Activated naive CD8-positive, alpha-beta T cell treated with anti-CD3 and anti-CD28 coated beads for 36 hours (primary cell): Measurements from ENCODE around the gene RCAN2. TPM values are rescaled to one million over a fixed set of nuclear protein-coding genes. Genes with fewer than 3 reads are reported as not detected.

Source experiments
- DNase-seq: peaks from one replicate; pipeline ENCODE4 v3.0.0; 2021
- H3K27ac Mint-ChIP-seq: one replicate; pipeline ENCODE4 v1.8.0; 2022; ENCODE audit warnings: mild to moderate bottlenecking, moderate library complexity, mixed read lengths
- H3K27me3 Mint-ChIP-seq: one replicate; pipeline ENCODE4 v1.8.0; 2022; ENCODE audit warnings: mild to moderate bottlenecking, mixed read lengths
- H3K36me3 Mint-ChIP-seq: one replicate; pipeline ENCODE4 v1.8.0; 2021; ENCODE audit warnings: mild to moderate bottlenecking, mixed read lengths
- H3K4me1 Mint-ChIP-seq: one replicate; pipeline ENCODE4 v1.8.0; 2021; ENCODE audit warnings: mixed read lengths
- H3K4me3 Mint-ChIP-seq: one replicate; pipeline ENCODE4 v1.8.0; 2022; ENCODE audit warnings: mild to moderate bottlenecking, moderate library complexity, mixed read lengths
- H3K9me3 Mint-ChIP-seq: one replicate; pipeline ENCODE4 v1.8.0; 2022; ENCODE audit warnings: mixed read lengths
- total RNA-seq, 2 experiments: library from RNA; stranded (reverse); gene quantifications; one replicate each; pipeline ENCODE4 v1.2.3, GENCODE V29; 2021

The RCAN2 gene
- total RNA-seq, 2 experiments from 2014 or later = not detected

DNA sequence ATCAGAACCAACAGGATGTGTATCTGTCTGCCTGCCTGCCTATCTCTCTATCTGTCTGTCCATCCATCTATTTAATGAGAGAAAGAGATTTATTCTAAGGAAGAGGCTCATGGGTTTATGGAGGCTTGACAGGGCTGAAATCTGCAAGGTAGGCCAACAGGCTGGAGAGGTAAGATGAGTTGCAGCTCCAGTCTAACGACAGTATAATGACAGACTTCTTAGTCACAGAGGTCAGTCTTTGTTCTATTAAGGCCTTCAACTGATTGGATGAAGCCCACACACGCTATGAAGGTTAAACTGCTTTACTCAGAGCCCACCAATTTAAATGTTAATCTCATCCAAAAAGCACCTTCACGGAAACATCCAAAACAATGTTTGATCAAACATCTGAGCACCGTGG is 220.1 kb downstream of the RCAN2 start:
- no peaks in the 10 kb centered on the region for H3K36me3 Mint-ChIP-seq
- no peak for DNase-seq
- H3K4me3 Mint-ChIP-seq = no peak overlapping the region
- no peak overlapping the region for H3K27ac Mint-ChIP-seq
- H3K9me3 Mint-ChIP-seq = no peaks in the 10 kb centered on the region
- no peaks in the 10 kb centered on the region for H3K4me1 Mint-ChIP-seq
- H3K27me3 Mint-ChIP-seq = peaks cover 9% of the 10 kb centered on the region

DNA sequence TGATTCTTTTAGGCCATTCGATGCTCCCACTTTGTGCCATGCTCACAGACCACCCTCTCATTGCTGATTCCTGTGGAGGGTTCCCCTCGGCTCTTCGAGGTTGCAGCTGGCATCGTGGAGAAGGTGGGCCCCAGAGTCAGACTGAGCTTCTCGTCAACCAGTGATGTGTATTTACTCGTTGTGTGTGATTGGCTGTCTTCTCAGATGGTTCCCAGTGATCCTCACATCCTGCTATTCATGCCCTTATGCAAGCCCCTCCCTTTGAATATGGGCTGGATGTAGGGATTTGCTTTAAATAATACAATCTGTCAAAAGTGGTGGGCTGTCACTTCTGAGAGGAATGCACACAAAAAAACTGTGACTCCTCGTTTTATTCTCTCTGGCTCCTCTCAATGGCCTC is 220.9 kb downstream of the RCAN2 start:
- no peaks in the 10 kb centered on the region for H3K9me3 Mint-ChIP-seq

DNA sequence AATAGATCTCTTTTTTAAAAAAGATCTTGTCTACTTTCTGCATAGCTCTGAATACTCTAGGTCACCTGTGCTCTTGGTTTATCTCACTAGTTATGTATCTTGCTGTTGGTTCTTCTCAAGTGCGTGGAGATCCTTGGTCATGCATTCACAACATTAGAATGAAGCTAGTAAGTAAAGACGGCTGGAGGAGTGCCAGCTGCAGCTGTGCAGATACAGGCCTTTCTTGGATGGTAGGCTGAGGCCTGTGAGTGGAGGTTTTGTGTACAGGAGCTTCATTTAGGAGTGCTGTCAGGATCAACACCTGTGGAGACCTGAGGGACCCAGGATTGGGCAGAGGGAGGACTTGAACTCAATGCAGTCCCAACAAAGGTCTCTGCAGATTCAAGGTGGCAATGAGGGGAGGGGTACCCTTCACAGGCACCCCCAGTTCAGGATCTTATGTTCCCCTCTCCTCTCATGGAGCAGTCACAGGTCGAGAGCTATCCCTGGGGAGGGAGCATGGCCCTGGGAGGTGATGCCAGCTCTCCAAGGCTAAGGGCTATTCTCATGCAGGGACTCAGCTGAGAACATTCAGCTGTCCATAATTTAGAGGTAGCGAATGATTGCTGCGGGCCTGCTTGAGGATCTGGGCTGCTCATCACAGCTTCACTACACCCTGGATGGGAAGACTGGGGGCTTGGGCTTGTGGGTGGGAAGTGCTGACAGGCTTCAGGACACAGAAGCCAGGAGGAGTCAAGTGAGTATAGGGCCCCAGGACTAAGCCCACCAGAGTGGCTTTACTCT is 221.6 kb downstream of the RCAN2 start:
- Mint-ChIP-seq H3K27me3 (peaks cover 6% of the 10 kb centered on the region), H3K4me3 (no peak overlapping the region), H3K4me1 (no peaks in the 10 kb centered on the region), H3K27ac (no peak overlapping the region), H3K9me3 (no peaks in the 10 kb centered on the region), H3K36me3 (no peaks in the 10 kb centered on the region)
- DNase-seq = no peak

More for the DNA sequence above, 220.9 kb downstream of the RCAN2 start:
- Mint-ChIP-seq H3K36me3 (no peaks in the 10 kb centered on the region), H3K4me3 (no peak overlapping the region), H3K27ac (no peak overlapping the region), H3K4me1 (no peaks in the 10 kb centered on the region), H3K27me3 (peaks cover 8% of the 10 kb centered on the region)
- DNase-seq = no peak

DNA sequence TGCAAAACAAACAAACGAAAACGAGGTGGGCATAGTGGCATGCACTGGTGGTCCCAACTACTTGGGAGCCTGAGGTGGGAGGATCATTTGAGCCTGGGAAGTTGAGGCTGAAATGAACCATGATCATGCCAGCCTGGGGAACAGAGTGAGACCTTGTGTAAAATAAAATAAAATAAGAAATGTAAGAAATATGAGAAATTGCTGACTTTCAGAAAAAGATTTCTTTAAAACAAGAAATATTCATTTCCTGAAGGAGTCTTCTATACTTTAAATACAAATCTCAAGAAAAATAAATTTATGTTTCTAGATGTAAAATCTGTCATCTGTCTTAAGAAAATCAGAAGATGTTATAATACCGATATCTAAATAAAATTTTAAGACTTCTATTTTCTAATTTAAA is 223.7 kb downstream of the RCAN2 start:
- H3K36me3 Mint-ChIP-seq = no peaks in the 10 kb centered on the region
- H3K4me1 Mint-ChIP-seq = no peaks in the 10 kb centered on the region
- no peak overlapping the region for H3K4me3 Mint-ChIP-seq
- no peak for DNase-seq
- no peak overlapping the region for H3K27ac Mint-ChIP-seq
- H3K27me3 Mint-ChIP-seq = no peaks in the 10 kb centered on the region
- H3K9me3 Mint-ChIP-seq = no peaks in the 10 kb centered on the region

DNA sequence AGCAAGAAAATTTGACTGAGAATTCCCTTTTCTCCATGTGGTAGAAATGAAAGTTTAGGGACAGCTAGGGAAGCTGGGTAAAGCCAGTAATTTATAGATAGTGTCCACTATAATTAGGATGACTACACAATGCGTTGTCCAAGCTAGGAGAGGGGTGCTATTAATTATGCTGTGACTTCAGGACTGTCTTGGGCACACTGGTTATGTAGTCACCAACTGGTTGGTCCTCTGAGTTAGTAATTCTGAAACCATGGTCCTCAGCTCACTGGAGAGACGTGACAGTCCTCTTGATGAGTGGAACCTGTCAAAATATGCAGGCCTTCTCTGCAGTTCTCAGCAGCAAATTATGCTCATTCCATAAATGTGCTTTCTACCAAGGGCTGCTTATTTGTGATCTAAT is 225.9 kb downstream of the RCAN2 start:
- no peak overlapping the region for H3K4me3 Mint-ChIP-seq
- H3K4me1 Mint-ChIP-seq = no peaks in the 10 kb centered on the region
- no peak overlapping the region for H3K27ac Mint-ChIP-seq
- H3K36me3 Mint-ChIP-seq = no peaks in the 10 kb centered on the region
- H3K9me3 Mint-ChIP-seq = no peaks in the 10 kb centered on the region
- no peak for DNase-seq
- no peaks in the 10 kb centered on the region for H3K27me3 Mint-ChIP-seq

DNA sequence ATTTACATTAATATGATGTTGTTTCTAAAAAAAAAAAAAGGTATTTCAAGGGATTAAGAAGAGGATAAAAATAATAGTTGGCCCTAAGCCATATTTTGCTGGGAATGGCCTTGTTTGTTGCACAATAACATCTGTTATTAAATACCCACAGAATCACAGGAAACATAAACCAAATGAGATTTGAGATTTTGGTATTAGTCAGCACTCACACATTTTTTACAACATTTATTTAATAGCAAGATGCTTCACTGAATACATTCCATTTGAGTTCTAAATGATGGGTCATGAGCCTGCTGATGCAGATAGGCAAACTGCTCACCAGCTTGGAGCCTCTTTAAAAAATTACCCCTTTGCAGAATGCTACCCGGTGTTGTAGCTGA is 227.6 kb downstream of the RCAN2 start:
- H3K27me3 Mint-ChIP-seq = no peaks in the 10 kb centered on the region
- H3K36me3 Mint-ChIP-seq = no peaks in the 10 kb centered on the region
- no peaks in the 10 kb centered on the region for H3K4me1 Mint-ChIP-seq
- no peak overlapping the region for H3K4me3 Mint-ChIP-seq
- no peaks in the 10 kb centered on the region for H3K9me3 Mint-ChIP-seq
- no peak overlapping the region for H3K27ac Mint-ChIP-seq
- DNase-seq = no peak

DNA sequence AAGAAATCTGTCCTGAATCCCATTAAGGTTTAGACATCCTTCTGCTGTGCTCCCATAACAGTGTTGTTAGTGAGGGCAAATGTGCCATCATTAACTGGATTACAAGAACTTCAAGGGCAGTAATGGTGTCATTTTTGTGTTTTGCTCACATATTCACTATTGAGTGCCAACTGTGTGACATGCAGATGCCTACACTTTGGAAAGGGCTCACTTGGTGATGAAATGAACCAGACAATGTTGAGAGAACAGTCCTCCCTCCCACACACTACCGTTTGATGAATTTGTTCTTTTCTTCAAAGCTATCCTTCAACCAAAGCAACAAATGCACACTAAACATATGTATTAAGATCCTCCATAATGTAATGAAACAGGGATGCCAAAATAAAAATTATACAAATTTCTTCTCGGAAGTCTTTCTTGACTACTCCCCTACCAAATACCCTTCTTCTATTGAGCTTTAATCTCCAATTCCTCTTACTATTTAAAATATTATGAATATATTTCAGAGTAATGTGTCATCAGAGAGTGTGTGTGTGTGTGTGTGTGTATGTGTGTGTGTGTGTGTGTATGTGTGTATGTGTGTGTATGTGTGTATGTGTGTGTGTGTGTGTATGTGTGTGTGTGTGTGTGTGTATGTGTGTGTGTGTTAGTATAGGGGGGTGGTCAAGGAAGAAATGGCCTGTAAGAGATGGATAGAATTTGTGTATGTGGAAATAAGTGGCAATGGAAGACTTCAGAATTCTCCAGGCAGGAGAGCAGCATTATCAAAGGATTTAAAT is 228.1 kb downstream of the RCAN2 start:
- Mint-ChIP-seq H3K4me3 (no peak overlapping the region), H3K36me3 (no peaks in the 10 kb centered on the region), H3K27ac (no peak overlapping the region), H3K4me1 (no peaks in the 10 kb centered on the region), H3K27me3 (no peaks in the 10 kb centered on the region), H3K9me3 (no peaks in the 10 kb centered on the region)
- no peak for DNase-seq

DNA sequence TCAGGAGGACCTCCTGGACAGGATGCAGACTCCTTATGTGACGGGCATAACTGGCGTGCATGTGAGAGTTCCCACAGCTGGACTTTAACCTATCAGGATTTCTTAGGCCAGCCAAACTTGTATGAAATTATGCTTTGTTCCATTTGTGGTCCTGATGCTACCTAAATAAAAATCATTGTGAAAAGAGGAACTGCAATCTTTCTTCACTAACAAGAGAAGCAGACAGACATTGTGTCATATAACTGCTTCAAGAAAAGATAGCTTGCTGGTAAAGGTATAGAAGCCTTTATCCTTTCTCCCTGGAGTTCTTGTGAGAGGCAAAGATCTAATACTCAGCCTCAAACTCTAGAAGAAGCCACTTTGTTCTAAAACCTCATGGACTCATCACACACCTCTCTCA is 233.0 kb downstream of the RCAN2 start:
- H3K4me3 Mint-ChIP-seq = no peak overlapping the region
- H3K36me3 Mint-ChIP-seq = no peaks in the 10 kb centered on the region
- no peaks in the 10 kb centered on the region for H3K27me3 Mint-ChIP-seq
- DNase-seq = no peak
- no peaks in the 10 kb centered on the region for H3K4me1 Mint-ChIP-seq
- no peaks in the 10 kb centered on the region for H3K9me3 Mint-ChIP-seq
- H3K27ac Mint-ChIP-seq = no peak overlapping the region

DNA sequence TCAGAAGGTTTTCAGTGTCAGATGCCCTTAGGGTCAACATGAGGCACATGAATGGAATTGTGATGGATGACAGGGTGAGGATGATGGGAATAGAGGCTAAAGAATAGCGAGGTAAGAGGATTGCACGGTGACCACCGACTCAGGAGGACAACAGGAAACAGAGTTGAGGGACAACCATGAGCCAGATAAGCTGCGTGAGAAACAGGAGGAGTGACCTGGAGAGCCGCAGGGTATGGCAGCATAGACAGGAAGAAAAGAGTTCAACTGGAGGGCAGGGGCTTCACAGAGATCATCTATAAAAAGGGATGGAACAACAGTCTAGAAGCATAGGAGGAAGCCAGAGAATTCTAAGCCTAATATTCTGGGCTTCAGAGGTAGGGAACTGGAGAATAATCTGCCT is 235.7 kb downstream of the RCAN2 start:
- H3K4me1 Mint-ChIP-seq = no peaks in the 10 kb centered on the region
- no peak overlapping the region for H3K4me3 Mint-ChIP-seq
- H3K9me3 Mint-ChIP-seq = no peaks in the 10 kb centered on the region
- no peaks in the 10 kb centered on the region for H3K36me3 Mint-ChIP-seq
- H3K27me3 Mint-ChIP-seq = no peaks in the 10 kb centered on the region
- no peak overlapping the region for H3K27ac Mint-ChIP-seq
- no peak for DNase-seq

DNA sequence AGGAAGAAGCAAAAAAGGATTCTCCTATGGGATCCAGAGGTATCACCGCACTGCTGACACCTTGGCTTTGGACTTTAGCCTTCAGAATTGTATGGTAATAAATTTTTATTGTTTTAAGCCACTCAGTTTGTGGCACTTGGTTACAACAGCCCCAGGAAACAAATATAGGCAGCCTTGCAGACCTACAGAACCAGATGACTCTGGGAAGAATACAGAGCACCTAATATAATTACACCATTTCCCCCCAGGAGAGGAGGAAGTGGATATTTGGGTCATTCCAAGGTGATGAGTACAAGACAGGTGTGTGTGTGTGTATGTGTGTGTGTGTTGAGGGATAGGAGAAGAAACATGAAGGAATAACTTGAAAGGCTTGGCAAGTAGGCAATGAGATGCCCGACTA is 236.3 kb downstream of the RCAN2 start:
- Mint-ChIP-seq H3K4me3 (no peak overlapping the region), H3K36me3 (no peaks in the 10 kb centered on the region), H3K4me1 (no peaks in the 10 kb centered on the region), H3K9me3 (no peaks in the 10 kb centered on the region), H3K27ac (no peak overlapping the region), H3K27me3 (no peaks in the 10 kb centered on the region)
- DNase-seq = no peak

DNA sequence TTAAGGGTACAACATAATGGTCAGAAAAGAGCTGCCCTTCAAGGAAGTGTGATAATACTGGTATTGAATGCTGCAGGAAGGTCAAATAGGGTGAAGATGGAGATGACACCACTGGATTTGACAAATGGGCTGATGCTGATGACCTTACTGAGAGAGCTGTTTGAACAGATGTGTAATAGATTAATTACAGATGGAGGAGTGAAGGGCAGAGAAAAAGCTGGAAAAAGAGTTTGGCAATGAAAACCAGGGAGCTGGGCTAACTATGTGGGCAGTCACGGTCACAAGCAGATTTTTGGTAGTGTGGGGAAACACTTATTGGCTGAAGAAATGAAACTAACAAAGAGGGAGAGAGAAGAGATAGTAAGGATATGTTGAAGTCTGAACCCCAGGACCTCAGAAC is 236.9 kb downstream of the RCAN2 start:
- H3K4me3 Mint-ChIP-seq = no peak overlapping the region
- no peaks in the 10 kb centered on the region for H3K27me3 Mint-ChIP-seq
- no peaks in the 10 kb centered on the region for H3K36me3 Mint-ChIP-seq
- no peak for DNase-seq
- no peaks in the 10 kb centered on the region for H3K9me3 Mint-ChIP-seq
- H3K4me1 Mint-ChIP-seq = no peaks in the 10 kb centered on the region
- H3K27ac Mint-ChIP-seq = no peak overlapping the region

DNA sequence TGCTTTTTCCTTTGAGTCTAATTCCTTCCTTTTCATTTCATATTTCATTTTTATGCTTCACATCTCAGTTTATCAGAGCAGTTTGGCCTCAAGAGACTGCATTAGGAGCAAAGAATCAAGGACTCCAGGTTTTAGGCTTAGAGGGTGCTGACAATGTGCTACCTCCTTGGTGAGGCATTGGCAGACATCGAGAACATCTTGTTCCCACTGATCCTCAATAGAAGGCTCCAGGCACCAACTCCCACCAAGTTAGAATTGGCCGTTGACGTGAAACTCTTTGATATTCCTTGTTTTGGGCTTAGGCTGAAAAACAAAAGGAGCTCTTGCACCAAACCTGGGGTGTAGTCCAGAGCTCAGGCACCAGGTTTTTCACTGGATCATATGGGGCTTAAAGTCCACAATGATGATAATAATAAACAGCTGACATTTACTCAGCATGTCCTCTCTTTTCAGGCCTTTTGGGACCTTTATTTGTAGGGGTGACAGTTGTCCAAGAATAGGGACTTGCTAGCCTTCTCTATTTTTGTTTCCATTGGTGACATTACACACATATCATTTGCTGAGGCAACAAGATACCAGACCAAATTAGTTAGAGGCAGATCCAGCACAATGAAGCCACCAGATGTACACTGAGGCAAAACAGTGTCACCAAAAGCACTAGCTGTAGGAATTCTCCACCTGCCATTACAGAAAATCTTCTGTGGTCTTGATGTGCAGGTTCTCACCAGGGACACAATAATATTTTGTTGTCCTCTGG is 239.5 kb downstream of the RCAN2 start:
- no peak overlapping the region for H3K27ac Mint-ChIP-seq

DNA sequence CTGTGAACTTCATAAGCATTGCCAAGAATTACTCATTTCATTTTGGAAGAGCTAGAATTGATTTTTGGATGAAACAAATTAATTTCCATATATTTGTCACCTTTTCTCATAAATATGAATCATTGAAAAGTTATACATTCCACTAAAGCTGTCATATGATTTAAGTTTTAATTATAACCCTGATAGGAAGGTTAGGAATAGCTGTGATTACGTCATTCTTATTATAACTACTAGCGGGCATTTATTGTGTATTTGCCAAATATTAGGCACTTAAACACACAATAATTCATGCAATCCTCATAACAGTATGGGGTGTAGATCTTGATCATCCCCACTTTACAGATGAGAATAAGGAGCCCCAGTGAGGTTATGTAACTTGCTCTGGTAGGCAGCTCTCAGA is 243.1 kb downstream of the RCAN2 start:
- no peak for DNase-seq
- H3K9me3 Mint-ChIP-seq = no peaks in the 10 kb centered on the region
- H3K4me3 Mint-ChIP-seq = no peak overlapping the region
- H3K4me1 Mint-ChIP-seq = no peaks in the 10 kb centered on the region
- no peak overlapping the region for H3K27ac Mint-ChIP-seq
- no peaks in the 10 kb centered on the region for H3K36me3 Mint-ChIP-seq
- H3K27me3 Mint-ChIP-seq = no peaks in the 10 kb centered on the region

More for the DNA sequence above, 239.5 kb downstream of the RCAN2 start:
- Mint-ChIP-seq H3K9me3 (no peaks in the 10 kb centered on the region), H3K27me3 (no peaks in the 10 kb centered on the region), H3K4me3 (no peak overlapping the region), H3K4me1 (no peaks in the 10 kb centered on the region), H3K36me3 (no peaks in the 10 kb centered on the region)
- DNase-seq = no peak

DNA sequence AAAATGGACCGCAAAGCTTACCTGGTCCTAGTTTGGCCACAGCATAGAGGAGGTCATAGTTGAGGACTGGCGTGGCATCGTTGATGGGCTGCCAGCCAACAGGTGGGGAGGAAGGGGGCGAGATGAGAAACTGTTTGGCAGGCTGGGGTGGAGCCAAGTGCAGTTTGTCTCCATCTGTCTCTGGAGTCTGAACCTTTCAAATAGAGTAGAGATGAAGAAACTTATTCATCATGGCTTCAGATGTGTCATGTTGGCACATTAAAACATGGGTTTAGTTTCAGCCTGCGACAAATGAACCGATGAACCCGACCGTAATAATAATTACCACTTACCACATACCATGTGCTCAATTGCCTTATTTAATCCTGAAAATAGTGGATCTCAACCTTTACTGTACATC is 244.5 kb downstream of the RCAN2 start:
- Mint-ChIP-seq H3K4me3 (no peak overlapping the region), H3K27ac (no peak overlapping the region), H3K9me3 (no peaks in the 10 kb centered on the region), H3K4me1 (no peaks in the 10 kb centered on the region), H3K36me3 (no peaks in the 10 kb centered on the region), H3K27me3 (no peaks in the 10 kb centered on the region)
- no peak for DNase-seq

DNA sequence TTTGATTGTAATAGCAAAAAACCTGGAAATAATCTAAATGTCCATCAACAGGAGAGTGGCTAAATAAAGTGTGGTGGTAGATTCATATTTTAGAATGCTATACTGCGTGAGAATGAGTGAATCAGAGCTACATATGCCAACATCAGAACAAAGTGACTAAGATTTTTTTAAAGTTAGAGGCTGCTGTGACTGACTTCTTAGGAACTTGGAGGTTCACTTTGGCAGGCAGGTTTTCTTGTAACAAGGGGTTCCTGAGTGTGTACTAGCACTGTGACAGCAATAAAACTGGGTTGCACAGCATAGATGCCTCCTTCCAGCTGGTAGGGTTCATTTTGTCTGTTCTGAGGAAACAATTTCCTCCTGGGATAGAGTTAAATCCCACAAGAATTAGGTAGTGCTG is 245.2 kb downstream of the RCAN2 start:
- no peak overlapping the region for H3K4me3 Mint-ChIP-seq
- H3K27me3 Mint-ChIP-seq = no peaks in the 10 kb centered on the region
- no peak overlapping the region for H3K27ac Mint-ChIP-seq
- no peak for DNase-seq
- no peaks in the 10 kb centered on the region for H3K36me3 Mint-ChIP-seq
- H3K9me3 Mint-ChIP-seq = no peaks in the 10 kb centered on the region
- no peaks in the 10 kb centered on the region for H3K4me1 Mint-ChIP-seq
